HG02588 (cell line): ENCODE results near the gene SRPK3.

Experiments
- ATAC-seq: cut with Tn5 transposase; IDR thresholded peaks from one replicate; pipeline ENCODE4 v1.9.1; 2021; ENCODE audit warnings: mild to moderate bottlenecking, moderate library complexity; ENCODE audit not compliant: unreplicated experiment

Gene SRPK3

GRCh38 chrX:153769158-153769864 lies 11.5 kb upstream of the SRPK3 start:
- no peak for ATAC-seq

- no peak for ATAC-seq
Observed at GRCh38 chrX:153769865-153770600, 10.8 kb upstream of the SRPK3 start.

DNA sequence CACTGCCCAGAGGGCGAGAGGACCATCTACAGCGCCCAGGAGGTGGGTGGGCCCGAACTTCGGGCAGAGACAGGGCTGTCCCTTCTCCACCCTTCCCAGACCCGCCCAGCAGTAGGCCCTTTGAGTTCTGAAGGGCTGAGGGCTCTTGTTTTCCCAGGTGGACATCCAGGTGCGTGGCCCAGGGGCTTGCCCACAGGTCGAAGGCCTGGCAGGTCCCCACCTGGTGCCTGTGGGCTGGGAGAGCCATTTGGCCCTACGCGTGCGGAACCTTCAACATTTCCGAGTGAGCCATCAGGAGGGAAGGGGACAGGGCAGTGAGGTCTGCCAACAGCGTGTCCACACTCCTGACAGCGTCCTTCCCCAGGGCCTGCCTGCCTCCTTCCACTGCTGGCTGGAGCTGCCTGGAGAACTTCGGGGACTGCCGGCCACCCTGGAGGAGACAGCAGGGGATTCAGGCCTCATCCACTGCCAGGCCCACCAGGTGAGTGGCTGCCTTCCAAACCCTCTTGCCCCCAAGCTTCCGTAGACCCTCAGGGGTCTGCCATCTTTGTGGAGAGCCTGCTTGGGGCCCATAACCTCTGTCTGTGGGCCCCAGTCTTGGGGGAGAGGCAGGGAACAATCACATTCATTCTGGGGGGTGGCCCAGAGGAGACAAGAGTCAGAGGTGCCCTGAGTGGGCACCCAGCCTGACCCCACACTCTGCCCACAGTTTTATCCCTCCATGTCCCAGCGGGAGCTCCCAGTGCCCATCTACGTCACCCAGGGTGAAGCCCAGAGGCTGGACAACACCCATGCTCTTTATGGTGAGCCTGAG lies 10.0 kb upstream of the SRPK3 start:
- ATAC-seq = no peak

- no peak for ATAC-seq
Observed at GRCh38 chrX:153771415-153772315, 9.2 kb upstream of the SRPK3 start.

DNA sequence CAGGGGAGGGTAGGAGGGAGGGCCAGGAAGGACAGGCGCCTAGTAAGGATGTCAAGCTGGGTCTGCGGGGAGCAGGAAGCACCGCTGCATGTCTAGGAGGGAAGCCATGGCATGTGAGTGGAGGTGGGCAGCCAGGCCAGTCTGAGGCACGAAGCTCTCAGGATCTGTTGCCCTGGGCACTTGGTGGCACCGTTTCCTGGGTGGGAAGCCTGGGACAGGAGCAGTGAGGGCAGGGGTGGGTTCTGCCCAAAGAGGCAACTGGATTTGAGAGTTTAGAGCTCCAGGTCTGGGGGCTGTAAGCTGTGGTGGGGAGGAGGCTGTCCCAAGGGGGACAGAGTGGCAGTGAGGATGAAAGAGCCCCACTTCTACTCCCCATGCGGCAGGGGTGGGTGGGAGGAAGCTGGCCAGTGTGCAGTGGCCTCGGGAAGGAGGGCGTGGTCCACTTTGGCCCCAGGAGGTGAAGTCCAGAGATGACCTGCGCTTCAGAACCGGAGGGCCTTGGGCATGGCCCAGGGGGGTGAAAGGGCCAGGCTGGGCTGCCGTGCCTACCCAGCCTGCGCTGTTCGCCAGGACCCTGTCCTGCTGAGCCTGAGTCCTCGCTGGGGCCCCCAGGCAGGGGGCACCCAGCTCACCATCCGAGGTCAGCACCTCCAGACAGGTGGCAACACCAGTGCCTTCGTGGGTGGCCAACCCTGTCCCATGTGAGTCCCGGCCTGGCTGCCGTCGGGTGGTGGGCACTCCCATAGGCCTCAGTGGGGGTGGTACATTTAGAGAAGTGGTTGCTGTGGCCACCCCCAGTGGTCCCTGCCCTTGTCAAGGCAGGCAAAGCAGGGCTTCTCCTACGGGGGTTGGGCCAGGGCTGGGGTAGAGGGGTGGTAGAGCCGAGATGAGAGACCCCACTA lies 8.3 kb upstream of the SRPK3 start:
- no peak for ATAC-seq

- ATAC-seq = no peak
Observed at GRCh38 chrX:153773218-153773611, 7.6 kb upstream of the SRPK3 start.

- ATAC-seq = no peak
Observed at GRCh38 chrX:153773741-153774575, 6.9 kb upstream of the SRPK3 start.

DNA sequence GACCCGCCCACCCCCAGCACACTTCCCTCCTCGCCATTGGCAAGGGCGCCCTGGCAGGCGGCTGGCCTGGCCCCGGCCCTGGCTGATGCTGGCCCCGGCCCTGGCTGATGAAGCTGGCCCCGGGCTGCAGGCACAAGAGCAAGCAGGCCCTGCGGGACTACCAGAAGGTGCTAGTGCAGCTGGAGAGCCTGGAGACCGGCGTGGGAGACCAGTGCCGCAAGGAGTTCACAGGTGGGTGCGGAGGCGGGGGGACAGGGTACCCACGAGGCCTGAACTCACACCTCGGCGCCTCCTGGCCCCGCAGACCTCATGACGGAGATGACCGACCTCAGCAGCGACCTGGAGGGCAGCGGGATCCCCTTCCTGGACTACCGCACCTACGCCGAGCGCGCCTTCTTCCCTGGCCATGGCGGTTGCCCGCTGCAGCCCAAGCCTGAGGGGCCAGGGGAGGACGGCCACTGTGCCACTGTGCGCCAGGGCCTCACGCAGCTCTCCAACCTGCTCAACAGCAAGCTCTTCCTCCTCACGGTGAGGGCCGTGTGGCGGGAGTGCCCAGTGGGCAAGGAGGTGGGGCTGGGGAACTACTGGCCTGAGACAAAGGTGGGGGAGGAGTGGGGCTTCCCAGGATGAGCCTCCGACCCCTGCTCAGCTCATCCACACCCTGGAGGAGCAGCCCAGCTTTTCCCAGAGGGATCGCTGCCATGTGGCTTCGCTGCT lies 6.1 kb upstream of the SRPK3 start:
- no peak for ATAC-seq

GRCh38 chrX:153775293-153776119 lies 5.3 kb upstream of the SRPK3 start:
- ATAC-seq = no peak

- no peak for ATAC-seq
Observed at GRCh38 chrX:153776120-153776599, 4.7 kb upstream of the SRPK3 start.

DNA sequence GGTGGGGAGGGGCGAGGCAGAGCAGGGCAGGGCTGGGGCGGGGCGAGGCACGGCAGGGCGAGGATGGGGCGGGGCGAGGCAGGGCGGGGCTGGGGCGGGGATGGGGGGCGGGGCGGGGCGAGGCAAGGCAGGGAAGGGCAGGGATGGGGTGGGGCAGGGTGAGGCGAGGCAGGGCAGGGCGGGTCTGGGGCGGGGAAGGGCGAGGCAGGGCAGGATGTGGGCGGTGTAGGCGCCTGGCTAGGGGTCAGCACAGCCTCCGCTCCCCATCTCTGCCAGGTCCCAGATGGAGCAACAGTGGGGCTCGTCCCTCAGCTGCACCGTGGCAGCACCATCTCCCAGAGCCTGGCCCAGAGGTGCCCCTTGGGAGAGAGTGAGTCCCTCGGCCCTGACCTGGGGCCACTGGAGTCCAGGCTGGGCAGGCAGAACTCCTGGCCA lies 4.2 kb upstream of the SRPK3 start:
- no peak for ATAC-seq

GRCh38 chrX:153777261-153778090 lies 3.4 kb upstream of the SRPK3 start:
- no peak for ATAC-seq

- ATAC-seq = no peak
Observed at GRCh38 chrX:153778181-153778580, 2.7 kb upstream of the SRPK3 start.

- no peak for ATAC-seq
Observed at GRCh38 chrX:153778684-153779101, 2.1 kb upstream of the SRPK3 start.

GRCh38 chrX:153779891-153780677 lies 757 bp upstream of the SRPK3 start:
- ATAC-seq = no peak
